HG03060 (cell line): Measurements from ENCODE around the gene OR5H6.
"Not testable (repeated sequence)": the region's sequence is repeated elsewhere in the genome, so short reads cannot be mapped to it uniquely, and the experiment has no call there.

ENCODE experiments used
- ATAC-seq: cut with Tn5 transposase; IDR thresholded peaks from one replicate; pipeline ENCODE4 v1.9.1; 2021; ENCODE audit warnings: low read depth, moderate number of reproducible peaks; ENCODE audit not compliant: unreplicated experiment

The OR5H6 gene

GRCh38 chr3:98263944-98264343 lies at the start of gene OR5H6:
TSS of gene OR5H6 (plus strand) at chr3:98264244. CDS start at chr3:98264333, 89 bp downstream.
- ATAC-seq, result no peak

GRCh38 chr3:98215051-98215450 lies 49.0 kb upstream of the OR5H6 start:
- ATAC-seq, result no peak

- ATAC-seq, result no peak
Measured at GRCh38 chr3:98223907-98224672, 40.0 kb upstream of the OR5H6 start.

- ATAC-seq, result no peak
Measured at GRCh38 chr3:98232489-98232888, 31.6 kb upstream of the OR5H6 start.

GRCh38 chr3:98233468-98233867 lies 30.6 kb upstream of the OR5H6 start:
- no peak for ATAC-seq

- ATAC-seq, result peak; percentile 58
Measured at GRCh38 chr3:98240131-98240530, 23.9 kb upstream of the OR5H6 start.

- no peak for ATAC-seq
Measured at GRCh38 chr3:98242155-98242554, 21.9 kb upstream of the OR5H6 start.

- ATAC-seq, result no peak
Measured at GRCh38 chr3:98243843-98244242, 20.2 kb upstream of the OR5H6 start.

- ATAC-seq, result no peak
Measured at GRCh38 chr3:98246142-98246541, 17.9 kb upstream of the OR5H6 start.

- not testable (repeated sequence) for ATAC-seq
Measured at GRCh38 chr3:98256026-98256425, 8.0 kb upstream of the OR5H6 start.

GRCh38 chr3:98259707-98260106 lies 4.3 kb upstream of the OR5H6 start:
- no peak for ATAC-seq

- no peak for ATAC-seq
Measured at GRCh38 chr3:98262046-98262445, 2.0 kb upstream of the OR5H6 start.

GRCh38 chr3:98269846-98270245 lies 5.8 kb downstream of the OR5H6 start:
- no peak for ATAC-seq

- no peak for ATAC-seq
Measured at GRCh38 chr3:98272126-98272525, 8.1 kb downstream of the OR5H6 start.

- ATAC-seq, result no peak
Measured at GRCh38 chr3:98274914-98275313, 10.9 kb downstream of the OR5H6 start.

- no peak for ATAC-seq
Measured at GRCh38 chr3:98282205-98282604, 18.2 kb downstream of the OR5H6 start, which contains the start of gene OR5H2. TSS of gene OR5H2 (plus strand) at chr3:98282505. CDS start at chr3:98282903, 398 bp downstream.

- no peak for ATAC-seq
Measured at GRCh38 chr3:98290916-98291315, 26.9 kb downstream of the OR5H6 start.

GRCh38 chr3:98291332-98291957 lies 27.4 kb downstream of the OR5H6 start:
- ATAC-seq, result no peak
